GM12891 (cell line): ENCODE results near the gene FAM72C.
"Not testable (repeated sequence)": the region's sequence is repeated elsewhere in the genome, so short reads cannot be mapped to it uniquely, and the experiment has no call there.

Experiments used
- POLR2A ChIP-seq: IDR thresholded peaks from 2 replicates; pipeline ENCODE4 v1.6.1; 2011; ENCODE audit warnings: low read depth, low read length, control low read depth
- POLR2AphosphoS5 ChIP-seq: IDR thresholded peaks from 2 replicates; pipeline ENCODE4 v1.6.1; 2011; ENCODE audit warnings: low read depth, low read length, control low read depth
- SPI1 ChIP-seq: IDR thresholded peaks from 2 replicates; pipeline ENCODE4 v1.6.1; 2011; ENCODE audit warnings: low read depth, low read length, control low read depth
- TAF1 ChIP-seq: IDR thresholded peaks from 2 replicates; pipeline ENCODE4 v1.6.1; 2011; ENCODE audit warnings: low read depth, low read length, control low read depth

- not testable (repeated sequence) for TF ChIP-seq POLR2AphosphoS5, POLR2A, SPI1, TAF1
These were observed 13.1 kb upstream of the FAM72C start for GRCh38 chr1:143984721-143985473.
